SK-N-SH treated with all-trans-retinoic acid at 6 μM for 48 hours (cell line): ENCODE results near the gene HIF3A.

Source experiments
- BACH2 ChIP-seq: fragments of 250-450 bp; sonication (Bioruptor Pico); IDR thresholded peaks from 2 replicates; pipeline ENCODE4 v1.9.0; 2021; ENCODE audit warnings: mild to moderate bottlenecking, borderline replicate concordance
- PATZ1 ChIP-seq: fragments of 250-450 bp; sonication (Bioruptor Pico); IDR thresholded peaks from 2 replicates; pipeline ENCODE4 v1.8.0; 2020; ENCODE audit warnings: mild to moderate bottlenecking, moderate library complexity, borderline replicate concordance
- ZC3H10 ChIP-seq: fragments of 250-450 bp; sonication (Bioruptor Pico); IDR thresholded peaks from 2 replicates; pipeline ENCODE4 v1.5.1; 2021; ENCODE audit warnings: mild to moderate bottlenecking, moderate library complexity

DNA sequence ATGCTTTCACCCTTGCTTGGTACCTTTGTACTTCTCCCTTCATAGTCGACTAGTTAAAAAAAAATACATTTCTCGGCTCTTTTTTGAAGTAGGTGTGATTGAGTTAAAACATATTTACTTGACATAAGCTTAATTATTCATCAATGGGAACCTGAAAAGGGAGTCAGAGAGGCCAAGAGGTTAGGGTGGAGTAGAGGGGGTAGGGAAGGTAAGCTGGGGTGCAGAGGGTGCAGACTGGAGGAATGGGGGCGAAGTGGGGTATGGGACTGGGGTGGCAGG is 701 bp upstream of the HIF3A start:
- TF ChIP-seq ZC3H10 (CRISPR knock-in tag): no peak
- no peak for TF ChIP-seq PATZ1
- TF ChIP-seq BACH2: no peak
